ENCODE results near the gene DCBLD2.

Gene DCBLD2

GRCh38 chr3:98768961-98769360 is 132.5 kb downstream of the DCBLD2 start:
- no peak for DNase-seq (ENCODE audit: low spot score)

GRCh38 chr3:98766924-98767323 is 134.6 kb downstream of the DCBLD2 start:
- no peak for DNase-seq (ENCODE audit: low spot score)

- DNase-seq (ENCODE audit: low spot score), result no peak
Observed at GRCh38 chr3:98765721-98766120, 135.8 kb downstream of the DCBLD2 start.

GRCh38 chr3:98764472-98764884 is 137.0 kb downstream of the DCBLD2 start:
- no peak for DNase-seq (ENCODE audit: low spot score)

- DNase-seq (ENCODE audit: low spot score), result no peak
Observed at GRCh38 chr3:98763819-98764418, 137.6 kb downstream of the DCBLD2 start.

GRCh38 chr3:98763076-98763475 is 138.4 kb downstream of the DCBLD2 start, which contains the start of gene ST3GAL6:
ST3GAL6 (plus strand) TSS chr3:98763340; CDS start chr3:98768441, 5,101 bp downstream.
- DNase-seq (ENCODE audit: low spot score), result no peak

- no peak for DNase-seq (ENCODE audit: low spot score)
Observed at GRCh38 chr3:98761643-98762229, 139.8 kb downstream of the DCBLD2 start.

- DNase-seq (ENCODE audit: low spot score), result no peak
Observed at GRCh38 chr3:98759629-98760028, 141.9 kb downstream of the DCBLD2 start.

- no peak for DNase-seq (ENCODE audit: low spot score)
Observed at GRCh38 chr3:98755601-98756000, 145.9 kb downstream of the DCBLD2 start.

- no peak for DNase-seq (ENCODE audit: low spot score)
Observed at GRCh38 chr3:98754483-98754882, 147.0 kb downstream of the DCBLD2 start.

GRCh38 chr3:98750276-98750919 is 151.1 kb downstream of the DCBLD2 start:
- no peak for DNase-seq (ENCODE audit: low spot score)

- no peak for DNase-seq (ENCODE audit: low spot score)
Observed at GRCh38 chr3:98746882-98747281, 154.6 kb downstream of the DCBLD2 start.

GRCh38 chr3:98746122-98746521 is 155.4 kb downstream of the DCBLD2 start:
- DNase-seq (ENCODE audit: low spot score), result no peak

All from left forelimb (tissue), 1 donor.